ENCODE measurements around the gene CAMSAP2. TPM values are rescaled to one million over a fixed set of nuclear protein-coding genes. Genes with fewer than 3 reads are reported as not detected.

The CAMSAP2 gene
- total RNA-seq, 4 donors from 2014 or later, result 9.2 to 27.5 (median 19.7) TPM

- no peak for DNase-seq
- intact Hi-C loops (cut with DNase I), result no loop called here
- no peaks in the 10 kb centered on the region for H3K9me3 ChIP-seq
- H3K4me1 ChIP-seq, result peaks cover 17 to 76% (median 18%) of the 10 kb centered on the region in 3 donors
- peaks cover 0 to 68% (median 15%) of the 10 kb centered on the region in 3 donors for H3K36me3 ChIP-seq
- 85 to 93% methylated on average over 8 of the region's 10 CpGs for WGBS, 2 donors
- TF ChIP-seq POLR2A (IDR thresholded peaks at IDR 0.05) (no peak), CTCF (IDR thresholded peaks at IDR 0.05) (no peak)
- H3K4me3 ChIP-seq, result no peak overlapping the region
- H3K27ac ChIP-seq, result peak overlapping the region in 1 of 4 donors; percentile 38
- no peaks in the 10 kb centered on the region for H3K27me3 ChIP-seq
These were observed 160.8 kb downstream of the CAMSAP2 start for GRCh38 chr1:200899451-200899915.

- peak overlapping the region in 2 of 4 donors; percentile 17 to 38 for H3K27ac ChIP-seq
These were observed 161.5 kb downstream of the CAMSAP2 start for GRCh38 chr1:200899954-200900867.

GRCh38 chr1:200900877-200901276, 162.2 kb downstream of the CAMSAP2 start:
- Histone ChIP-seq H3K9me3 (no peaks in the 10 kb centered on the region), H3K27me3 (no peaks in the 10 kb centered on the region), H3K27ac (peak overlapping the region in 1 of 4 donors; percentile 38), H3K36me3 (peaks cover 0 to 72% (median 15%) of the 10 kb centered on the region in 3 donors), H3K4me3 (no peak overlapping the region), H3K4me1 (peaks cover 17 to 88% (median 23%) of the 10 kb centered on the region in 3 donors)
- TF ChIP-seq CTCF (IDR thresholded peaks at IDR 0.05) (no peak), POLR2A (IDR thresholded peaks at IDR 0.05) (no peak)
- 85 to 89% methylated on average over 2 to 10 of the region's 17 CpGs for WGBS, 2 donors
- no peak for DNase-seq
- intact Hi-C loops (cut with DNase I), result no loop called here

More at GRCh38 chr1:200899954-200900867, 161.5 kb downstream of the CAMSAP2 start:
- Histone ChIP-seq H3K27me3 (no peaks in the 10 kb centered on the region), H3K4me3 (no peak overlapping the region), H3K36me3 (peaks cover 0 to 72% (median 15%) of the 10 kb centered on the region in 3 donors), H3K9me3 (no peaks in the 10 kb centered on the region), H3K4me1 (peaks cover 17 to 81% (median 20%) of the 10 kb centered on the region in 3 donors)
- WGBS, 2 donors, result 76 to 86% methylated on average over 11 of the region's 16 CpGs
- DNase-seq, result no peak
- TF ChIP-seq CTCF (IDR thresholded peaks at IDR 0.05) (no peak), POLR2A (IDR thresholded peaks at IDR 0.05) (no peak)
- intact Hi-C loops (cut with DNase I), result no loop called here

- no peak overlapping the region for H3K27ac ChIP-seq
- intact Hi-C loops (cut with DNase I), result no loop called here
- H3K36me3 ChIP-seq, result peaks cover 0 to 72% (median 15%) of the 10 kb centered on the region in 3 donors
- WGBS, 2 donors, result 89 to 96% methylated on average over 4 of the region's 5 CpGs
- no peak for DNase-seq
- no peak overlapping the region for H3K4me3 ChIP-seq
- peaks cover 17 to 93% (median 27%) of the 10 kb centered on the region in 3 donors for H3K4me1 ChIP-seq
- no peaks in the 10 kb centered on the region for H3K9me3 ChIP-seq
- no peaks in the 10 kb centered on the region for H3K27me3 ChIP-seq
- TF ChIP-seq CTCF (IDR thresholded peaks at IDR 0.05), result no peak
- no peak for TF ChIP-seq POLR2A (IDR thresholded peaks at IDR 0.05)
These were observed 162.7 kb downstream of the CAMSAP2 start for GRCh38 chr1:200901350-200901749.

Data from esophagus squamous epithelium (tissue), 5 donors.